A673 (cell line): ENCODE measurements around the gene RNF26. TPM values are rescaled to one million over a fixed set of nuclear protein-coding genes. Genes with fewer than 3 reads are reported as not detected.

ENCODE experiments used
- BruUV-seq: library from RNA; stranded (reverse); fragments of 400-500 nt; replicated peaks from 2 replicates; lab custom pipeline; 2021; lab: Mats Ljungman, UMichigan
- CTCF ChIA-PET: fragments of 300-600 bp; sonication (Branson Sonifier 250); formaldehyde crosslinking; loops from one replicate; lab custom pipeline; 2022; ENCODE audit warnings: antibody characterized with exemption; lab: Charles Lee
- POLR2A ChIA-PET: fragments of 300-600 bp; sonication (Branson Sonifier 250); formaldehyde crosslinking; loops from one replicate; lab custom pipeline; 2022; ENCODE audit warnings: antibody characterized with exemption; ENCODE audit not compliant: low non-redundant PET; lab: Charles Lee
- DNase-seq: peaks from one replicate; pipeline ENCODE4 v3.0.0-alpha.2; 2015; ENCODE audit warnings: low spot score
- H3K27ac ChIP-seq: fragments of 200-600 bp; sonication (generic); 2 replicates; pipeline ENCODE4 v1.5.1; 2016; ENCODE audit warnings: mixed run types, low read depth, mild to moderate bottlenecking, mixed read lengths, antibody characterized with exemption, low read length; ENCODE audit not compliant: poor library complexity, severe bottlenecking
- H3K27me3 ChIP-seq: fragments of 200-600 bp; sonication (generic); replicated peaks from 2 replicates; pipeline ENCODE4 v1.6.1; 2017; ENCODE audit warnings: mixed run types, low read depth, mild to moderate bottlenecking, mixed read lengths, antibody characterized with exemption, low read length; ENCODE audit not compliant: insufficient read depth, poor library complexity
- H3K36me3 ChIP-seq: fragments of 200-600 bp; sonication (generic); 2 replicates; pipeline ENCODE4 v1.6.1; 2016; ENCODE audit warnings: mixed run types, mild to moderate bottlenecking, mixed read lengths, antibody characterized with exemption, low read length; ENCODE audit not compliant: insufficient read depth, poor library complexity, severe bottlenecking
- H3K4me1 ChIP-seq: fragments of 200-600 bp; sonication (generic); 2 replicates; pipeline ENCODE4 v1.6.1; 2017; ENCODE audit warnings: mixed run types, mild to moderate bottlenecking, mixed read lengths, antibody characterized with exemption, low read length; ENCODE audit not compliant: insufficient read depth, poor library complexity, severe bottlenecking
- H3K4me3 ChIP-seq: fragments of 200-600 bp; sonication (generic); 2 replicates; pipeline ENCODE4 v1.5.1; 2016; ENCODE audit warnings: low read depth, mixed run types, mild to moderate bottlenecking, mixed read lengths, low read length; ENCODE audit not compliant: poor library complexity, severe bottlenecking
- H3K9me3 ChIP-seq: fragments of 200-600 bp; sonication (generic); 2 replicates; pipeline ENCODE4 v1.6.1; 2016; ENCODE audit warnings: mixed run types, low read depth, mild to moderate bottlenecking, mixed read lengths, antibody characterized with exemption, low read length; ENCODE audit not compliant: poor library complexity, severe bottlenecking
- CTCF ChIP-seq: fragments of 300-800, 200-600 bp; sonication (generic); conservative IDR thresholded peaks from 2 replicates; pipeline ENCODE4 v1.5.1; 2017; ENCODE audit warnings: low read depth, mild to moderate bottlenecking, antibody characterized with exemption, low read length, moderate library complexity, mixed read lengths
- EZH2 ChIP-seq: fragments of 200-600 bp; sonication (generic); IDR thresholded peaks from 2 replicates; pipeline ENCODE4 v1.6.1; 2017; ENCODE audit warnings: borderline replicate concordance, low read depth, mild to moderate bottlenecking, mixed read lengths, antibody characterized with exemption, low read length; ENCODE audit not compliant: poor library complexity, severe bottlenecking
- intact Hi-C: fragments of 100-400 bp; cut with micrococcal nuclease; formaldehyde crosslinking; loops from one replicate; pipeline ENCODE4 v1.10.0; 2022; ENCODE audit not compliant: unreplicated experiment
- total RNA-seq: library from RNA; stranded (reverse); gene quantifications from 2 replicates; pipeline ENCODE4 v1.2.3, GENCODE V29; 2021

RNF26 gene
- total RNA-seq, 1 experiment from 2014 or later = 81.3 TPM

GRCh38 chr11:119322360-119322739, 12.0 kb upstream of the RNF26 start:
- DNase-seq = no peak
- no peak overlapping the region for H3K4me3 ChIP-seq
- H3K27ac ChIP-seq = no peak overlapping the region
- no peaks in the 10 kb centered on the region for H3K27me3 ChIP-seq
- POLR2A ChIA-PET = interaction anchor here (0.6 to 1.8 kb wide), 2 partner anchors 12 to 306 kb away, joined by 3 to 4 read pairs; partner anchors contain the start of gene RNF26
- no peaks in the 10 kb centered on the region for H3K36me3 ChIP-seq
- CTCF ChIA-PET = interaction anchor here (3.0 kb wide), 1 partner anchor 16 kb away, joined by 33 read pairs; no protein-coding TSS in a partner anchor
- H3K9me3 ChIP-seq = no peaks in the 10 kb centered on the region
- intact Hi-C loops = loop anchor here (5.0 kb wide), 2 partner anchors 115 to 220 kb away; partner anchors contain the start of genes CBL and DPAGT1
- H3K4me1 ChIP-seq = peaks cover 12% of the 10 kb centered on the region
- BruUV-seq = no TSS peak
- no peak for TF ChIP-seq EZH2
- TF ChIP-seq CTCF = peak; percentile 17; the same call in 1 of the 2 replicates

GRCh38 chr11:119322921-119323531, 11.3 kb upstream of the RNF26 start:
- no peak overlapping the region for H3K4me3 ChIP-seq
- H3K36me3 ChIP-seq = no peaks in the 10 kb centered on the region
- ChIA-PET POLR2A (interaction anchor here (1.8 kb wide), 1 partner anchor 11 kb away, joined by 4 read pairs; the partner anchor contains the start of gene RNF26), CTCF (interaction anchor here (0.6 to 3.0 kb wide), 2 partner anchors 16 to 109 kb away, joined by 3 to 33 read pairs; no protein-coding TSS in a partner anchor)
- no peak for DNase-seq
- H3K9me3 ChIP-seq = no peaks in the 10 kb centered on the region
- intact Hi-C loops = loop anchor here (5.0 kb wide), 2 partner anchors 116 to 221 kb away; partner anchors contain the start of genes CBL and DPAGT1
- BruUV-seq = no TSS peak
- H3K27ac ChIP-seq = no peak overlapping the region
- TF ChIP-seq CTCF = no peak
- TF ChIP-seq EZH2 = no peak
- H3K27me3 ChIP-seq = no peaks in the 10 kb centered on the region
- peaks cover 12% of the 10 kb centered on the region for H3K4me1 ChIP-seq

GRCh38 chr11:119323532-119324033, 10.7 kb upstream of the RNF26 start:
- Histone ChIP-seq H3K9me3 (no peaks in the 10 kb centered on the region), H3K36me3 (no peaks in the 10 kb centered on the region), H3K27me3 (no peaks in the 10 kb centered on the region), H3K4me3 (no peak overlapping the region), H3K4me1 (peaks cover 12% of the 10 kb centered on the region), H3K27ac (no peak overlapping the region)
- ChIA-PET POLR2A (no interaction called here), CTCF (interaction anchor here (0.6 to 3.0 kb wide), 4 partner anchors 14 to 135 kb away, joined by 3 to 33 read pairs (median 8); no protein-coding TSS in a partner anchor)
- TF ChIP-seq CTCF = peak; percentile 93
- no peak for TF ChIP-seq EZH2
- BruUV-seq = no TSS peak
- DNase-seq = peak; percentile 85
- intact Hi-C loops = loop anchor here (5.0 kb wide), 2 partner anchors 116 to 221 kb away; partner anchors contain the start of genes CBL and DPAGT1
